H9 (cell line): ENCODE data around the gene CFAP46. TPM values are rescaled to one million over a fixed set of nuclear protein-coding genes. Genes with fewer than 3 reads are reported as not detected.

Source experiments
- DNase-seq: peaks from one replicate; pipeline ENCODE4 v3.0.0-alpha.2; 2017
- H2AFZ ChIP-seq: one replicate; pipeline ENCODE4 v1.6.1; 2013; ENCODE audit warnings: mild to moderate bottlenecking, low read length, control low read depth, moderate library complexity
- H2AK5ac ChIP-seq: 2 replicates; pipeline ENCODE4 v1.6.1; 2013; ENCODE audit warnings: low read length, control low read depth, mixed read lengths; ENCODE audit not compliant: insufficient read length
- H2BK120ac ChIP-seq: one replicate; pipeline ENCODE4 v1.6.1; 2013; ENCODE audit warnings: low read depth, mild to moderate bottlenecking, low read length, control low read depth, inconsistent platforms; ENCODE audit not compliant: poor library complexity, severe bottlenecking
- H2BK12ac ChIP-seq: 2 replicates; pipeline ENCODE4 v1.6.1; 2013; ENCODE audit warnings: low read length, control low read depth, mixed read lengths, low read depth; ENCODE audit not compliant: insufficient read length
- H2BK15ac ChIP-seq: 2 replicates; pipeline ENCODE4 v1.6.1; 2013; ENCODE audit warnings: low read depth, low read length, control low read depth
- H2BK20ac ChIP-seq: one replicate; pipeline ENCODE4 v1.6.1; 2013; ENCODE audit warnings: low read depth, mild to moderate bottlenecking, low read length, control low read depth, inconsistent platforms; ENCODE audit not compliant: poor library complexity, severe bottlenecking
- H2BK5ac ChIP-seq: 2 replicates; pipeline ENCODE4 v1.6.1; 2013; ENCODE audit warnings: low read length, control low read depth, mixed read lengths; ENCODE audit not compliant: insufficient read length
- H3K14ac ChIP-seq: 2 replicates; pipeline ENCODE4 v1.6.1; 2013; ENCODE audit warnings: low read length, control low read depth; ENCODE audit not compliant: insufficient read depth
- H3K18ac ChIP-seq: 2 replicates; pipeline ENCODE4 v1.6.1; 2013; ENCODE audit warnings: low read depth, mild to moderate bottlenecking, mixed read lengths, low read length, control low read depth; ENCODE audit not compliant: insufficient read length
- H3K23ac ChIP-seq: 2 replicates; pipeline ENCODE4 v1.6.1; 2013; ENCODE audit warnings: low read length, control low read depth, mixed read lengths, low read depth; ENCODE audit not compliant: insufficient read length
- H3K23me2 ChIP-seq: 2 replicates; pipeline ENCODE4 v1.6.1; 2013; ENCODE audit warnings: low read depth, mild to moderate bottlenecking, mixed read lengths, low read length, control low read depth; ENCODE audit not compliant: insufficient read length, poor library complexity, severe bottlenecking
- H3K27ac ChIP-seq: 2 replicates; pipeline ENCODE4 v1.5.1; 2013; ENCODE audit warnings: low read length, control low read depth, mixed read lengths, low read depth; ENCODE audit not compliant: insufficient read length
- H3K27me3 ChIP-seq: 2 replicates; pipeline ENCODE4 v1.6.1; 2013; ENCODE audit warnings: low read length, control low read depth, inconsistent platforms; ENCODE audit not compliant: insufficient read depth
- H3K4ac ChIP-seq: 2 replicates; pipeline ENCODE4 v1.6.1; 2013; ENCODE audit warnings: low read depth, mild to moderate bottlenecking, control low read depth, inconsistent platforms, low read length, moderate library complexity
- H3K4me1 ChIP-seq: 2 replicates; pipeline ENCODE4 v1.6.1; 2013; ENCODE audit warnings: low read length, control low read depth, inconsistent platforms; ENCODE audit not compliant: insufficient read depth
- H3K4me2 ChIP-seq: 2 replicates; pipeline ENCODE4 v1.6.1; 2013; ENCODE audit warnings: low read length, control low read depth, mixed read lengths; ENCODE audit not compliant: insufficient read length, insufficient read depth
- H3K56ac ChIP-seq: 2 replicates; pipeline ENCODE4 v1.6.1; 2013; ENCODE audit warnings: low read depth, mild to moderate bottlenecking, mixed read lengths, low read length, control low read depth; ENCODE audit not compliant: insufficient read length
- H3K79me1 ChIP-seq: 2 replicates; pipeline ENCODE4 v1.6.1; 2013; ENCODE audit warnings: low read depth, mild to moderate bottlenecking, moderate library complexity, low read length, control low read depth, inconsistent platforms; ENCODE audit not compliant: insufficient read depth, poor library complexity, severe bottlenecking
- H3K79me2 ChIP-seq: 2 replicates; pipeline ENCODE4 v1.6.1; 2013; ENCODE audit warnings: low read length, control low read depth, inconsistent platforms; ENCODE audit not compliant: insufficient read depth
- H3K9ac ChIP-seq: 2 replicates; pipeline ENCODE4 v1.6.1; 2013; ENCODE audit warnings: low read length, control low read depth, mixed read lengths; ENCODE audit not compliant: insufficient read length; ENCODE audit errors: extremely low read depth
- H3K9me3 ChIP-seq: one replicate; pipeline ENCODE4 v1.6.1; 2013; ENCODE audit warnings: low read depth, low read length, inconsistent platforms; ENCODE audit not compliant: control insufficient read depth
- H3T11ph ChIP-seq: one replicate; pipeline ENCODE4 v1.6.1; 2013; ENCODE audit warnings: mild to moderate bottlenecking, low read length, control low read depth, inconsistent platforms
- H4K20me1 ChIP-seq: one replicate; pipeline ENCODE4 v1.6.1; 2013; ENCODE audit not compliant: control insufficient read depth, insufficient read length, insufficient read depth
- H4K5ac ChIP-seq: 2 replicates; pipeline ENCODE4 v1.6.1; 2013; ENCODE audit warnings: low read depth, mild to moderate bottlenecking, mixed read lengths, low read length, control low read depth; ENCODE audit not compliant: insufficient read length
- H4K8ac ChIP-seq: replicated peaks from 2 replicates; pipeline ENCODE4 v1.6.1; 2013; ENCODE audit warnings: low read length, control low read depth, mixed read lengths, low read depth; ENCODE audit not compliant: insufficient read length
- H4K91ac ChIP-seq: 2 replicates; pipeline ENCODE4 v1.6.1; 2013; ENCODE audit warnings: low read depth, mild to moderate bottlenecking, moderate library complexity, mixed read lengths, low read length, control low read depth; ENCODE audit not compliant: insufficient read length
- H3K27ac Mint-ChIP-seq, 3 experiments: 2 replicates in 2 of 3; 3 replicates in 1 of 3; pipeline ENCODE4 v1.8.0; 2020 to 2021; ENCODE audit warnings: mixed read lengths in 3 of 3, mild to moderate bottlenecking in 1 of 3, moderate library complexity in 1 of 3
- H3K27me3 Mint-ChIP-seq: 2 replicates; pipeline ENCODE4 v1.8.0; 2021; ENCODE audit warnings: low read depth, mild to moderate bottlenecking, moderate library complexity, mixed read lengths
- H3K36me3 Mint-ChIP-seq, 3 experiments: 2 replicates in 2 of 3; 3 replicates in 1 of 3; pipeline ENCODE4 v1.8.0; 2020 to 2021; ENCODE audit warnings: low read depth in 3 of 3, mixed read lengths in 3 of 3; ENCODE audit not compliant: insufficient read depth in 1 of 3
- H3K4me1 Mint-ChIP-seq, 2 experiments: 2 replicates each; pipeline ENCODE4 v1.8.0; 2020; ENCODE audit warnings: mixed read lengths in 2 of 2
- H3K4me3 Mint-ChIP-seq, 2 experiments: 2 replicates in 1 of 2; 3 replicates in 1 of 2; pipeline ENCODE4 v1.8.0; 2020 to 2021; ENCODE audit warnings: mild to moderate bottlenecking in 2 of 2, mixed read lengths in 2 of 2, moderate library complexity in 1 of 2
- H3K9me3 Mint-ChIP-seq, 2 experiments: 2 replicates in 1 of 2; 3 replicates in 1 of 2; pipeline ENCODE4 v1.8.0; 2020; ENCODE audit warnings: mild to moderate bottlenecking in 2 of 2, mixed read lengths in 2 of 2, moderate library complexity in 1 of 2
- CTCF ChIP-seq: fragments of 200-600 bp; sonication (generic); conservative IDR thresholded peaks from 3 replicates; pipeline ENCODE4 v1.8.0; 2021; ENCODE audit warnings: antibody characterized with exemption, mild to moderate bottlenecking
- WGBS: extraction: QIAGEN DNeasy Blood & Tissue Kit; methylation state at CpG from one replicate; pipeline ENCODE4 v1.1.7; 2013; ENCODE audit warnings: missing lambda C conversion rate, low lambda C conversion rate, mixed read lengths; ENCODE audit not compliant: insufficient read length; ENCODE audit errors: extremely low coverage; 5-methylcytosine and 5-hydroxymethylcytosine counted together
- total RNA-seq: library from RNA; stranded (reverse); gene quantifications from 2 replicates; pipeline ENCODE4 v1.2.1, GENCODE V29; 2021

CFAP46 gene
- total RNA-seq, 1 experiment from 2014 or later: 3.1 TPM

- Mint-ChIP-seq H3K36me3 (0 out of 7 replicates have a peak, but pooled peaks cover 0 to 2% (median 0%) of the 10 kb centered on the region in 3 experiments), H3K27me3 (no peaks in the 10 kb centered on the region; the same call in 1 of the 2 replicates), H3K4me3 (no peak overlapping the region), H3K27ac (no peak overlapping the region; a peak in 1 of 7 replicates), H3K9me3 (no peaks in the 10 kb centered on the region), H3K4me1 (peaks cover 3 to 7% of the 10 kb centered on the region in 2 experiments; a peak in 2 of 4 replicates)
- Histone ChIP-seq H2BK15ac (no peak overlapping the region), H2BK5ac (no peak overlapping the region), H2AK5ac (no peak overlapping the region), H2BK20ac (no peak overlapping the region), H4K5ac (no peak overlapping the region), H2BK120ac (no peak overlapping the region), H3K79me2 (no peaks in the 10 kb centered on the region), H2BK12ac (no peak overlapping the region), H3K4ac (no peak overlapping the region), H3K56ac (no peak overlapping the region), H3K27ac (no peak overlapping the region), H3K14ac (no peak overlapping the region; the same call in 1 of the 2 replicates), H4K91ac (no peak overlapping the region), H3K23me2 (no peaks in the 10 kb centered on the region), H3K4me1 (no peaks in the 10 kb centered on the region), H4K8ac (no peak overlapping the region), H3K9me3 (no peaks in the 10 kb centered on the region), H3K27me3 (no peaks in the 10 kb centered on the region), H2AFZ (no peak overlapping the region), H3K18ac (no peak overlapping the region), H3K9ac (no peak overlapping the region), H3T11ph (no peak overlapping the region), H3K4me2 (no peak overlapping the region), H3K79me1 (no peaks in the 10 kb centered on the region), H4K20me1 (no peaks in the 10 kb centered on the region), H3K23ac (no peak overlapping the region)
- WGBS: no CpG with 5 or more reads among the region's 30 CpGs
- no peak for DNase-seq
- no peak for TF ChIP-seq CTCF
These were observed 8.9 kb downstream of the CFAP46 start for GRCh38 chr10:132933308-132934042.
